ENCODE measurements around the gene CCSAP. TPM values are rescaled to one million over a fixed set of nuclear protein-coding genes. Genes with fewer than 3 reads are reported as not detected.

The CCSAP gene
- total and polyA plus RNA-seq, 2 of the 13 experiments (the other 11 are each of a cell fraction or from before 2014, with no cell fraction given) = 3.7 to 9.0 TPM

DNA sequence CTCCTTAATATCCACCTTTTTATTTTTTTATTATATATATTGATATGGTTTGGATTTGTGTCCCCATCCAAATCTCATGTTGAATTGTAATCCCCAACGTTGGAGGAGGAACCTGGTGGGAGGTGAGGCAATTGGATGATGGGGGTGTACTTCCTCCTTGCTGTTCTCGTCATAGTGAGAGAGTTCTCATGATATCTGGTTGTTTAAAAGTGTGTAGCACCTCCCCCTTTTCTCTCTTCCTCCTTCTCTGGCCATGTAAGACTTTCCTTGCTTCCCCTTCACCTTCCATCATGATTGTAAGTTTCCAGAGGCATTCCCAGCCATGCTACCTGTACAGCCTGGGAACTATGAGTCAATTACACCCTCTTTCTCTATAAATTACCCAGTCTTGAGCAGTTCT is 22.7 kb upstream of the CCSAP start (continued):
- no peak for TF ChIP-seq TARDBP (CRISPR knock-in tag; IDR thresholded peaks at IDR 0.05)

DNA sequence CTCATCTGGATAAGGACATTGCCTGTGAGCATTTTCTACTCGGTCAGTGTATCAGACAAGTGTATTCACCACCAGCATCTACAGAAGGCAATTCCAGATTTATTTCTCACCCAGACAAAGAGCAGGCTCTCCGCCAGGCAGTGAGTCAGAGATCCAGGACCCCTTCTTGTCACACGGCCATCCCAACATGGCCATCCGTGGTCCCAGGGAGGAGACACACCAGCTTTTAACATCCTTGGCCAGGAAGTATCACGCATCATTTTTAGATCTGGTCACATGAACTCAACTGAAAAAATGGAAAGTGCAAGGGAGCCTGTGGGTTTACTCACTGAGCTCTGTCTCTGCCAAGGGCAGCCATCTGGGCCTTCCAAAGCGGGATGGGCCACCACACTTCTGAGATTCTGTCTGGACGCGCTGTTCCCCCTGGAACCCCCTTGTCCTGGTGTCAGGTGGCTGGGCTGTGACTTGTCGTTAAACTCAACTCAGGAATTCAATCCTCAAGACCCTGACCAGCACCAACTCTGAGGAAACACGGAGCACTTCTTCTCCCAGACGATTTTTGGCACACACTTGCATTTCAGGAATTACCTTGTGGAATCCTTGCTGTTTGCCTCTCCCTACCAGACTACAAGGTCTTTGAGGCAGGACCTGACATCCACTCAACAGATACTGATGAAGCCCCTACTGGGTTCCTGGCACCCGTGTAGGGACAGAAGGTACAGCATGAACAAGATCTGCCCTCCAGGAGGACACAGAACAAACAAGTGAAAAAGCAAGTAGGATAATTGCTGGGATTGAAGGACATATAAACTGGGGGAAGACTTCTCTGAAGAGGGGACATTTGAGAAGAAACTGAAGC is 21.6 kb upstream of the CCSAP start:
- 56% methylated on average over 12 of the region's 12 CpGs for WGBS (ENCODE audit: low lambda C conversion rate)
- Histone ChIP-seq H3K4me3 (replicated peaks in 1 of 3; ENCODE audit: insufficient read depth in 1 of 3, low read depth in 2 of 3, low read length in 3 of 3) (no peak overlapping the region), H3K4me1 (ENCODE audit: insufficient read depth, low read length) (no peaks in the 10 kb centered on the region), H3K4me2 (ENCODE audit: low read depth, low read length) (no peak overlapping the region), H3K36me3 (replicated peaks in 1 of 2; ENCODE audit: control insufficient read depth in 1 of 2, insufficient read depth in 2 of 2, low read length in 2 of 2) (no peaks in the 10 kb centered on the region), H3K79me2 (ENCODE audit: insufficient read depth, low read length) (no peaks in the 10 kb centered on the region), H3K27ac (ENCODE audit: extremely low read length, insufficient read depth, low read length) (no peak overlapping the region), H3K27me3 (ENCODE audit: control insufficient read depth in 1 of 2, insufficient read depth in 2 of 2, low read length in 2 of 2) (peaks cover 0 to 26% of the 10 kb centered on the region in 2 experiments; a peak in 2 of 5 replicates), H3K9ac (ENCODE audit: insufficient read depth, low read depth, low read length) (no peak overlapping the region), H2AFZ (ENCODE audit: low read length) (no peak overlapping the region), H4K20me1 (ENCODE audit: insufficient read depth, low read length) (no peaks in the 10 kb centered on the region), H3K9me3 (ENCODE audit: low read length) (no peaks in the 10 kb centered on the region)
- ATAC-seq (no peak), FAIRE-seq (no peak), DNase-seq (ENCODE audit: low spot score) (no peak)
- POLR2A ChIA-PET = no interaction called here
- no peak for TF ChIP-seq ELF3 (CRISPR knock-in tag; IDR thresholded peaks at IDR 0.05)
- no peak for TF ChIP-seq HMG20A (CRISPR knock-in tag; IDR thresholded peaks at IDR 0.05; ENCODE audit: borderline replicate concordance)
- TF ChIP-seq CEBPB (IDR thresholded peaks at IDR 0.05; ENCODE audit: borderline replicate concordance, low read depth, low read length) = no peak
- no peak for TF ChIP-seq TOE1 (CRISPR knock-in tag; IDR thresholded peaks at IDR 0.05)
- TF ChIP-seq SP2 (CRISPR knock-in tag; IDR thresholded peaks at IDR 0.05) = no peak
- TF ChIP-seq HOXA9 (CRISPR knock-in tag; IDR thresholded peaks at IDR 0.05; ENCODE audit: borderline replicate concordance) = no peak
- TF ChIP-seq ZNF883 (CRISPR knock-in tag; IDR thresholded peaks at IDR 0.05; ENCODE audit: not compliant biosample characterization) = no peak
- TF ChIP-seq, protein P1, sequence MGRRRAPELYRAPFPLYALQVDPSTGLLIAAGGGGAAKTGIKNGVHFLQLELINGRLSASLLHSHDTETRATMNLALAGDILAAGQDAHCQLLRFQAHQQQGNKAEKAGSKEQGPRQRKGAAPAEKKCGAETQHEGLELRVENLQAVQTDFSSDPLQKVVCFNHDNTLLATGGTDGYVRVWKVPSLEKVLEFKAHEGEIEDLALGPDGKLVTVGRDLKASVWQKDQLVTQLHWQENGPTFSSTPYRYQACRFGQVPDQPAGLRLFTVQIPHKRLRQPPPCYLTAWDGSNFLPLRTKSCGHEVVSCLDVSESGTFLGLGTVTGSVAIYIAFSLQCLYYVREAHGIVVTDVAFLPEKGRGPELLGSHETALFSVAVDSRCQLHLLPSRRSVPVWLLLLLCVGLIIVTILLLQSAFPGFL (CRISPR knock-in tag; IDR thresholded peaks at IDR 0.05) = no peak
- TF ChIP-seq ZNF879 (CRISPR knock-in tag; IDR thresholded peaks at IDR 0.05) = no peak
- TF ChIP-seq ZFAT (CRISPR knock-in tag; conservative IDR thresholded peaks at IDR 0.05) = no peak
- no TSS peak for BruUV-seq (replicated peaks)
- CTCF ChIA-PET (ENCODE audit: low intra/inter-chr PET ratio, low total read pairs) = no interaction called here
- in situ Hi-C loops (cut with HindIII; ENCODE audit: extremely low pct_ligation_motif_present, low pct_unique_long_range_greater_than_20kb) = no loop called here
- intact Hi-C loops (cut with micrococcal nuclease; ENCODE audit: unreplicated experiment) = no loop called here
